Duodenal mucosa (tissue), 2 donors: Measurements from ENCODE around the gene DHCR24.
"Not testable (repeated sequence)": the region's sequence is repeated elsewhere in the genome, so short reads cannot be mapped to it uniquely, and the experiment has no call there.

Experiments
- H3K27ac ChIP-seq: one replicate; pipeline ENCODE4 v1.7.0; 2013; ENCODE audit warnings: low read depth, low read length
- H3K27me3 ChIP-seq, 2 donors: one replicate each; pipeline ENCODE4 v1.7.0; 2013; ENCODE audit warnings: low read length in 2 of 2, control low read depth in 1 of 2; ENCODE audit not compliant: insufficient read depth in 2 of 2, control insufficient read depth in 1 of 2
- H3K36me3 ChIP-seq, 2 donors: one replicate each; pipeline ENCODE4 v1.7.0; 2013; ENCODE audit warnings: low read length in 2 of 2, control low read depth in 1 of 2; ENCODE audit not compliant: insufficient read depth in 2 of 2, control insufficient read depth in 1 of 2
- H3K4me1 ChIP-seq, 2 donors: one replicate each; pipeline ENCODE4 v1.7.0; 2013; ENCODE audit warnings: low read length in 2 of 2, control low read depth in 1 of 2; ENCODE audit not compliant: insufficient read depth in 2 of 2, control insufficient read depth in 1 of 2
- H3K4me3 ChIP-seq, 2 donors: one replicate each; pipeline ENCODE4 v1.7.0; 2013; ENCODE audit warnings: low read length in 2 of 2, low read depth in 1 of 2
- H3K9ac ChIP-seq, 2 donors: one replicate each; pipeline ENCODE4 v1.7.0; 2013; ENCODE audit warnings: low read length in 2 of 2, low read depth in 1 of 2
- H3K9me3 ChIP-seq, 2 donors: one replicate each; pipeline ENCODE4 v1.7.0; 2013; ENCODE audit warnings: low read length in 2 of 2, control low read depth in 1 of 2; ENCODE audit not compliant: control insufficient read depth in 1 of 2

DHCR24 gene

GRCh38 chr1:54887665-54888071 is 673 bp upstream of the DHCR24 start:
- H3K9me3 ChIP-seq: no peaks in the 10 kb centered on the region
- peaks cover 26 to 27% of the 10 kb centered on the region in 2 donors for H3K4me1 ChIP-seq
- no peaks in the 10 kb centered on the region for H3K27me3 ChIP-seq
- H3K36me3 ChIP-seq: peaks cover 0 to 10% of the 10 kb centered on the region in 2 donors
- no peak overlapping the region for H3K27ac ChIP-seq
- peak overlapping the region; percentile 84 to 93 for H3K4me3 ChIP-seq
- H3K9ac ChIP-seq: peak overlapping the region in 1 of 2 donors; percentile 77

GRCh38 chr1:54885807-54886723 is 930 bp downstream of the DHCR24 start:
- Histone ChIP-seq H3K4me1 (peaks cover 26 to 27% of the 10 kb centered on the region in 2 donors), H3K27me3 (no peaks in the 10 kb centered on the region), H3K9ac (peak overlapping the region; percentile 42 to 94), H3K9me3 (no peaks in the 10 kb centered on the region), H3K4me3 (peak overlapping the region; percentile 84 to 93), H3K27ac (no peak overlapping the region), H3K36me3 (peaks cover 0 to 21% of the 10 kb centered on the region in 2 donors)

- H3K27ac ChIP-seq: no peak overlapping the region
- peaks cover 26 to 27% of the 10 kb centered on the region in 2 donors for H3K4me1 ChIP-seq
- peak overlapping the region; percentile 84 to 93 for H3K4me3 ChIP-seq
- peak overlapping the region in 1 of 2 donors; percentile 94 for H3K9ac ChIP-seq
- H3K27me3 ChIP-seq: no peaks in the 10 kb centered on the region
- H3K9me3 ChIP-seq: no peaks in the 10 kb centered on the region
- H3K36me3 ChIP-seq: peaks cover 0 to 21% of the 10 kb centered on the region in 2 donors
These were observed 1.7 kb downstream of the DHCR24 start for GRCh38 chr1:54885237-54885679.

- Histone ChIP-seq H3K4me1 (peaks cover 26 to 27% of the 10 kb centered on the region in 2 donors), H3K9me3 (no peaks in the 10 kb centered on the region), H3K27ac (no peak overlapping the region), H3K36me3 (peaks cover 0 to 21% of the 10 kb centered on the region in 2 donors), H3K4me3 (peak overlapping the region in 1 of 2 donors; percentile 50), H3K9ac (peak overlapping the region in 1 of 2 donors; percentile 94), H3K27me3 (no peaks in the 10 kb centered on the region)
These were observed 2.2 kb downstream of the DHCR24 start for GRCh38 chr1:54884768-54885167.

GRCh38 chr1:54884135-54884586 is 2.8 kb downstream of the DHCR24 start:
- H3K9ac ChIP-seq: no peak overlapping the region
- H3K4me3 ChIP-seq: no peak overlapping the region
- no peaks in the 10 kb centered on the region for H3K9me3 ChIP-seq
- H3K4me1 ChIP-seq: peaks cover 26 to 27% of the 10 kb centered on the region in 2 donors
- H3K27ac ChIP-seq: no peak overlapping the region
- no peaks in the 10 kb centered on the region for H3K27me3 ChIP-seq
- H3K36me3 ChIP-seq: peaks cover 0 to 21% of the 10 kb centered on the region in 2 donors

- Histone ChIP-seq H3K4me3 (no peak overlapping the region), H3K27ac (no peak overlapping the region), H3K9ac (no peak overlapping the region), H3K36me3 (peaks cover 0 to 21% of the 10 kb centered on the region in 2 donors), H3K9me3 (no peaks in the 10 kb centered on the region), H3K4me1 (peaks cover 26 to 27% of the 10 kb centered on the region in 2 donors), H3K27me3 (no peaks in the 10 kb centered on the region)
These were observed 3.5 kb downstream of the DHCR24 start for GRCh38 chr1:54883349-54884102.

GRCh38 chr1:54882519-54882918 is 4.5 kb downstream of the DHCR24 start:
- Histone ChIP-seq H3K36me3 (peaks cover 0 to 26% of the 10 kb centered on the region in 2 donors), H3K9me3 (no peaks in the 10 kb centered on the region), H3K27ac (no peak overlapping the region), H3K4me1 (peaks cover 22 to 23% of the 10 kb centered on the region in 2 donors), H3K27me3 (no peaks in the 10 kb centered on the region), H3K4me3 (no peak overlapping the region), H3K9ac (no peak overlapping the region)

GRCh38 chr1:54881604-54882003 is 5.4 kb downstream of the DHCR24 start:
- not testable (repeated sequence) for H3K9ac ChIP-seq, H3K9me3 ChIP-seq, H3K27ac ChIP-seq, H3K4me3 ChIP-seq, H3K27me3 ChIP-seq
- peaks cover 0 to 35% of the 10 kb centered on the region in 2 donors for H3K36me3 ChIP-seq
- H3K4me1 ChIP-seq: peaks cover 21 to 22% of the 10 kb centered on the region in 2 donors

GRCh38 chr1:54879872-54880271 is 7.1 kb downstream of the DHCR24 start:
- no peak overlapping the region for H3K9ac ChIP-seq
- H3K27me3 ChIP-seq: no peaks in the 10 kb centered on the region
- H3K9me3 ChIP-seq: no peaks in the 10 kb centered on the region
- peaks cover 9 to 50% of the 10 kb centered on the region in 2 donors for H3K36me3 ChIP-seq
- H3K27ac ChIP-seq: no peak overlapping the region
- peaks cover 4 to 7% of the 10 kb centered on the region in 2 donors for H3K4me1 ChIP-seq
- no peak overlapping the region for H3K4me3 ChIP-seq

- no peaks in the 10 kb centered on the region for H3K4me1 ChIP-seq
- no peaks in the 10 kb centered on the region for H3K27me3 ChIP-seq
- H3K36me3 ChIP-seq: peaks cover 11 to 63% of the 10 kb centered on the region in 2 donors
- H3K9me3 ChIP-seq: no peaks in the 10 kb centered on the region
- H3K9ac ChIP-seq: no peak overlapping the region
- H3K27ac ChIP-seq: no peak overlapping the region
- no peak overlapping the region for H3K4me3 ChIP-seq
These were observed 10.2 kb downstream of the DHCR24 start for GRCh38 chr1:54876814-54877213.
